NCI-H526 (cell line): Measurements from ENCODE around the gene NYNRIN.
A peak's percentile ranks its signal among the peaks of the same experiment; 100 is the strongest.

Experiments
- DNase-seq, 2 experiments: peaks; one replicate each; lab custom pipeline; 2025; lab: John Stamatoyannopoulos, UW

Gene NYNRIN

DNA sequence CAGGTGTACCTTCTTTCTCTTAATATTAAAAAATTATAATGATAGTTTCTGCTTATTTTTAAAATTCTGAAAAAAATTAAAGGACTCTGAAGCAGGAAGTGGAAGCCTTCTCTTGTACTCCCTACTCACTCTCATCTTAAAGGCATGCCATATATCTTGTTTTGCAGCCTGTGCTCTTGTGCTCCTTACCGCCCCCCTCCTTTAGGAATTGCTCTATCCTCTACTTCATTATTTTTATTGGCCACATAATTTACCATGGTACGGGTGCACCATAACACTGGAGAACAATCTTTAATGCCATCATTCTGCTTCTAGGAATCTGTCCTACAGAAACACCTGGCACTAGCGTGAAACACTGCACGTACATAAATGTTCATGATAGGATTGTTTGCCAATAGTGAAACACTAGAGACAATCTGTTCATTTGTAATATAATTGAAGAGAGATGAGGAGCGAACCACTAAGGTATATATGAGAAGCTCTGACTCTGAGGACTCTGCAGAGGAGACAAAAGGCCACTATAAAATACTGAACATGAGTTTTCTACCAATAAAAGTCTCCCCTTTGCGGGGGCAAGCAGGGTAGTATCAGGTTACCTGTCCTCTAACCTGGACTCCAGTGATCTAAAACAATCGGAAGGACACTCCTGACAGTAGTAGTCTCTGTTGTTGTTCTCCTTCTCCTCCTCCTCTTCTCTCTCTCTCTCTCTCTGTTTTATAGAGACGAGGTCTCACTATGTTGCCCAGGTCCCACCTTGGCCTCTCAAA, 6.3 kb upstream of the NYNRIN start:
- DNase-seq = no peak

DNA sequence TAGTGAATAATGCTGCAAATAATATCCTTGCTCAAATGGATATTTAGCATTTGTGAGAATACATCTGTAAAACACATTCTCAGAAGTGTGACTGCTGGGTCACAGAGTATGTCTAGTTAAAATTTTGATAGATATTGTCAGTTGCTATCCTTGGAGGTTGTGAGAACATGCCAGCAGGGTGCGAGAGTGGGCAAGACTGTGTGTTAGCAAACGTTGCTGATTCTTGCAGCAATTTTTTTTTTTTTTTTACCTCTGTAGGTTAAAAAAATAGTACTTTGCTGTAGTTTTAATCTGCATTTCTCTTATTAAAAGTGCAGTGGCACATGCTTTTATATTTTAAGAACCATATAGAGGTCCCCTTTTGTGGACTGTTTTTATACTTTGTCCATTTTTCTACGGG, 4.5 kb upstream of the NYNRIN start:
- no peak for DNase-seq

GRCh38 chr14:24395609-24396582, 2.9 kb upstream of the NYNRIN start:
- no peak for DNase-seq

DNA sequence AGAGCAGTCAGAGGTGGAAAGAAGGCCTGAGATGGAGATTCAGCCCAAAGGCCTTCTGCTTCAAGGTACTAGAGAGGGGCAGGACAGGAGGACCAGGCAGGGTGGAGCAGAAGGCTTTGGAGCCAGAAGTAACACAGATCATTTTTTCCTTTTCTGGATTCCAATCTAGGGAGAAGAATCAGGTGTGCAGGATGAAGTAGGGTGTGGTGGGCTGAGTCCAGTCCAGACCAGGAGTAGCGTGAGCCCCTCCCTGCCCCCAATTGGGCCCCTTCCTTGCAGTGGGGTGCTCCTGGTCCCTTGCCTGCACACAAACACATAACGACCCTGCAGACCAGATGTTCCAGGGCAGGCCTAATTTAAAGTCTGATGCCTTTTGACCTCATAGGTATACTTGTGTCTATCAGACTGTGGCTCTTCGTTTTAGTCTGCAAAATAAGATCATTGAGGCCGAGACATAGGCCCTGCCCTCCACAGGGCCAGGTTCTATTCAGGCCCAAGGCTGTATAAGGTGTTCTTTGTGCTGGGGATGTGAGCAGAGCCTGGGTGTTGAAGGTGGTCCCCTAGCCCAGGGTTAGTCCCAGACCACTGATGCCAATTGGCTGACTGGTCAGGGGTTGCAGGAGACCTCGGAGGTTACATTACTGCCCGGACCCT, 1.0 kb upstream of the NYNRIN start:
- no peak for DNase-seq

- DNase-seq = no peak
Measured at GRCh38 chr14:24398293-24398652, 530 bp upstream of the NYNRIN start.

GRCh38 chr14:24399447-24399822, 632 bp downstream of the NYNRIN start:
- DNase-seq = no peak

GRCh38 chr14:24399999-24400718, 1.4 kb downstream of the NYNRIN start:
- no peak for DNase-seq

GRCh38 chr14:24401810-24402702, 3.3 kb downstream of the NYNRIN start:
- DNase-seq = no peak

DNA sequence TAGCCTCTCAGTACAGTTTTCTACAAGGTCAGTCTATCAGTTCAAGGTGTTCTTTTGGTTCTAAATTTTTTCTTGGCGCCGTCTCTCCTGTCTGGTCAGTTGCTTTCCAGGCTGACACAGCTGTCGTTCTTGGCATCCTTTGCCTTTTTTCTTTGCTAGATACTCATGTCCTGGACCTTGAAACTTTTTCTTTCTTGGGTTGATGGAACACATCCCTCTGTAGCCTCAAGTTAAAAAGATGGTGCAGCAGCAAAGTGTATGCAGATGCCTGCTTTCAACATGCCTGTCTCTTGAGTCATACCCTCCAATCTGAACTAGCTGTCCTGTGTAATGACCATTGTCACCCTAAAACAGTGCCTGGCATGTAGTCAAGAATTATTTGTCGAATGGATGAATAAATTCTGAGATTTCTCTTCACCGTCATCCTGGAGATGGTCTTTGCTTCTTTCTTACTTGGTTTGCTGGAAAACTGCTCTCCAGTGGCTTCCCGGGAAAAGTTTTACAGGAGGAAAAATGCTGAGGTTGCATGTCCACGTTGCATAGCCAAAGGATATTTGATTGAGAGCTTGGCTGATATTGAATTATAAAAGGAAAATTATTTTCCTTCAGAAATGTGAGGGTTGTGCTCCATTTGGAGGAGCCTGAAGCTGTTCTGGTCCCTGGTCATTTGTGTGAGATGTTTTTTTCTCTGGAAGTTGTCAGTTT, 4.6 kb downstream of the NYNRIN start:
- no peak for DNase-seq

- DNase-seq = no peak
Measured at GRCh38 chr14:24404814-24405213, 6.0 kb downstream of the NYNRIN start.

GRCh38 chr14:24406416-24406815, 7.6 kb downstream of the NYNRIN start:
- DNase-seq = no peak

GRCh38 chr14:24407608-24408325, 9.0 kb downstream of the NYNRIN start:
- no peak for DNase-seq

DNA sequence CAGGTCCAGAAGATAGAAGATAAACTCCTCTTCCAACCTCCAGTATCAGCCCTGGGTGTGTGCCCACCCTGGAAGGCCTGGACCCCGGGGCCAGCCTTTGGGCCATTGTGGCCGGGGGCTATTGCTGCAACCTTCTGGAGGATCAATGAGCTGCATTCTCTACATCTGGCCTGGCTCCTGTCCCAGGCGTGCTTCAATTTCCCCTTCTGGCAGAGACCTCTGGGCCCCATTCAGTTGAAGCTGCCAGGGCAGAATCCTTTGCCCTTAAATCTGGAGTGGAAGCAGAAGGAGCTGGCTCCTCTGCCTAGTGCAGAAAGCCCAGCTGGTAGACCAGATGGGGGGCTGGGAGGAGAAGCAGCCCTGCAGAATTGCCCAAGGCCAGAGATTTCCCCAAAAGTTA, 10.0 kb downstream of the NYNRIN start:
- DNase-seq = no peak

- no peak for DNase-seq
Measured at GRCh38 chr14:24409192-24409591, 10.4 kb downstream of the NYNRIN start.

GRCh38 chr14:24409956-24410355, 11.2 kb downstream of the NYNRIN start:
- no peak for DNase-seq

DNA sequence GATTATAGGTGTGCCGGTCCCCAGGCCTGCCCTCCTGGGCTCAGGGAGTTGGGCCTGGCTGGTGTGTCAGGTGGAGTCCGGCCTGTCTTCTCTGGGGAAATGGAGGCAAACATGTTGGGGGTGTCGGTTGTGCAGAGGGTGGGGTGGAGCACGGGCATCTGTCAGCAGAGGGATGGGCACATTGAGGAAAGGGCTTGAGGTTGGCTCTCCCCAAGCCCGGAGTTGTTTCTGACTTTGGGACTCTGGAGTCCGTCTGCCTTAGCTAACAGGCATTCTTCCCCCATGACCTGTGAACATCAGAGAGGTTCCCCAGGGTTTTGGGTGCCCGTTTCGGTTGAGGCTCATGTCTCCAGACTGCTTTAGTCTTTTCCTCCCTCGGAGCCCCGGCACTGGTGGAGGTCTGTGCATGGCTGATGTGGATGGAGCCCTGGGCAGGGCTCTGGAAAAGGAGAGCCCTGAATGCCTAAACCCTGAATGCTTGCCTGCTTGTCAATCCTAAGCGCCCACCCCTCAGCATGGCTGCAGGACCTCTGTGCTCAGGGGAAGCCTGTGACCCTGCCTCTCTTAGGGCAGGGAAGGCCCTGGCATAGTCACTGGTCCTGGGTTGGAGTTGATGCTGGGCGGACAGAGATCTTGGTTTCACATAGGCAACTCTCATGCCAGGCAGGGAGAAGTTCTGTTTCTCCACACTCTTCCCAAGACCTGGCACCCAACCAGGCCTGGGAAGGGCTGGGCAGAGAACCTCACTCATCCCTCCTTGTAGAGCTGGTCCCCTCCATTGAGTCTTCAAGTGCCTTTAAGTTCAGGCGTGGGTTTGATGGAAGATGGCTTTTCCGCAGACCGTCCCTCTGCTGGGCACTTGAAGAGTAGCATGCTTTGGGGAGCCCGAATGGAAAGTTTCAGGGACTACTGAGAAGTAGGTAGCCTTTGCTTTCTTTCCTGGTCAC, 12.9 kb downstream of the NYNRIN start:
- DNase-seq = peak; percentile 21 to 58

DNA sequence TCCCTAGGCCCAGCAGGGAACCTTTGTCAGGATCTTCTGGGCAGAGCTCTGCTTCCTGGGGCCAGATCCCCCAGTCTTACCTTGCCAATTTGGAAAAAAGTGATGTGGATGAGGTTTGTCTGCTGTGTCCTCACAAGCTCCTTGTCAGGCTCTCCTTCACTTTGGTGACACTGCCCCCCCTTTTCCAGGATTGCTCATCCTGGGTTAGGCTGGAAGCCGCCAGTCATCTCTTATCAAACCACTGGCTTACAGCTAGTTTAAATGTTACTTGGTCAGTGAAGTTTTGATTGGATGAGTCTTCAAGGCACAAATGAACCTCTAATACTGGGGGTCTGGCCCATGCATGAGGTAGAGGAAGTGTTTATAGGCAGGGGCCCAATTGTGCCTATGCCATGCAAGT, 15.3 kb downstream of the NYNRIN start:
- DNase-seq = no peak

DNA sequence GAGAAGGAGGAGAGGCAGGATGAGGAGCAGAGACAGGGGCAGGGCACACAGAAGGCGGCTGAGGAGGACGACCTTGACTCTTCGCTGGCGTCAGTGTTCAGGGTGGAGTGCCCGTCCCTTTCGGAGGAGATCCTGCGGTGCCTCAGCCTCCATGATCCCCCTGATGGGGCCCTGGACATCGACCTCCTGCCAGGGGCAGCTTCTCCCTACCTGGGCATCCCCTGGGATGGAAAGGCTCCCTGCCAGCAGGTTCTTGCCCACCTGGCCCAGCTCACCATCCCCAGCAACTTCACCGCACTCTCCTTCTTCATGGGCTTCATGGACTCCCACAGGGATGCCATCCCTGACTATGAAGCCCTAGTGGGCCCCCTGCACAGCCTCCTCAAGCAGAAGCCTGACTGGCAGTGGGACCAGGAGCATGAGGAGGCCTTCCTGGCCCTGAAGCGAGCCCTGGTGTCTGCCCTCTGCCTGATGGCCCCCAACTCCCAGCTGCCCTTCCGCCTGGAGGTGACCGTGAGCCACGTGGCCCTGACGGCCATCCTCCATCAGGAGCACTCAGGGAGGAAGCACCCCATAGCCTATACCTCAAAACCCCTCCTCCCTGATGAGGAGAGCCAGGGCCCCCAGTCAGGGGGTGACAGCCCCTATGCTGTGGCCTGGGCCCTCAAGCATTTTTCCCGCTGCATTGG, 16.1 kb downstream of the NYNRIN start:
- DNase-seq = no peak
